ENCODE results near the gene RABGEF1.
"Not testable (repeated sequence)": the region's sequence is repeated elsewhere in the genome, so short reads cannot be mapped to it uniquely, and the experiment has no call there.

RABGEF1 gene

GRCh38 chr7:66843492-66843891 lies 103.0 kb downstream of the RABGEF1 start:
- FAIRE-seq; DNase-seq (ENCODE audit: extremely low spot score, insufficient read length, low read depth): not testable (repeated sequence)

- peak; percentile 95 for FAIRE-seq
Observed at GRCh38 chr7:66844552-66845378, 104.2 kb downstream of the RABGEF1 start.

GRCh38 chr7:66845379-66846095 lies 105.0 kb downstream of the RABGEF1 start:
- DNase-seq (ENCODE audit: extremely low spot score, insufficient read length, low read depth) (no peak), FAIRE-seq (no peak)

More at GRCh38 chr7:66844552-66845378, 104.2 kb downstream of the RABGEF1 start:
- peak; percentile 98 for DNase-seq (ENCODE audit: extremely low spot score, insufficient read length, low read depth)

- not testable (repeated sequence) for FAIRE-seq; DNase-seq (ENCODE audit: extremely low spot score, insufficient read length, low read depth)
Observed at GRCh38 chr7:66846096-66846445, 105.5 kb downstream of the RABGEF1 start.

GRCh38 chr7:66847523-66847855 lies 107.0 kb downstream of the RABGEF1 start:
- not testable (repeated sequence) for FAIRE-seq

GRCh38 chr7:66847879-66848790 lies 107.6 kb downstream of the RABGEF1 start:
- FAIRE-seq (no peak), DNase-seq (ENCODE audit: extremely low spot score, insufficient read length, low read depth) (no peak)

More at GRCh38 chr7:66847523-66847855, 107.0 kb downstream of the RABGEF1 start:
- DNase-seq (ENCODE audit: extremely low spot score, insufficient read length, low read depth) = not testable (repeated sequence)

- no peak for DNase-seq (ENCODE audit: extremely low spot score, insufficient read length, low read depth)
- FAIRE-seq = no peak
Observed at GRCh38 chr7:66859339-66859738, 118.8 kb downstream of the RABGEF1 start.

- no peak for FAIRE-seq
- no peak for DNase-seq (ENCODE audit: extremely low spot score, insufficient read length, low read depth)
Observed at GRCh38 chr7:66859794-66860645, 119.5 kb downstream of the RABGEF1 start.

GRCh38 chr7:66860767-66861166 lies 120.2 kb downstream of the RABGEF1 start:
- DNase-seq (ENCODE audit: extremely low spot score, insufficient read length, low read depth) (no peak), FAIRE-seq (no peak)
